Fibroblast of pulmonary artery (primary cell): ENCODE measurements around the gene UGCG.

ENCODE experiments used
- DNase-seq: peaks from one replicate; pipeline ENCODE4 v3.0.0-alpha.2; 2010; ENCODE audit warnings: low read depth
- H3K4me3 ChIP-seq: replicated peaks from 2 replicates; pipeline ENCODE4 v1.5.1; 2011; ENCODE audit warnings: low read depth, mild to moderate bottlenecking, control low read depth, low read length, moderate library complexity
- TF ChIP-seq, protein P1 (sequence below): IDR thresholded peaks from 2 replicates; pipeline ENCODE4 v1.5.1; 2011; ENCODE audit warnings: mild to moderate bottlenecking, control low read depth, low read length, inconsistent platforms; ENCODE audit errors: missing control alignments

Gene UGCG

GRCh38 chr9:111928359-111928720 is 31.7 kb downstream of the UGCG start:
- TF ChIP-seq, protein P1, sequence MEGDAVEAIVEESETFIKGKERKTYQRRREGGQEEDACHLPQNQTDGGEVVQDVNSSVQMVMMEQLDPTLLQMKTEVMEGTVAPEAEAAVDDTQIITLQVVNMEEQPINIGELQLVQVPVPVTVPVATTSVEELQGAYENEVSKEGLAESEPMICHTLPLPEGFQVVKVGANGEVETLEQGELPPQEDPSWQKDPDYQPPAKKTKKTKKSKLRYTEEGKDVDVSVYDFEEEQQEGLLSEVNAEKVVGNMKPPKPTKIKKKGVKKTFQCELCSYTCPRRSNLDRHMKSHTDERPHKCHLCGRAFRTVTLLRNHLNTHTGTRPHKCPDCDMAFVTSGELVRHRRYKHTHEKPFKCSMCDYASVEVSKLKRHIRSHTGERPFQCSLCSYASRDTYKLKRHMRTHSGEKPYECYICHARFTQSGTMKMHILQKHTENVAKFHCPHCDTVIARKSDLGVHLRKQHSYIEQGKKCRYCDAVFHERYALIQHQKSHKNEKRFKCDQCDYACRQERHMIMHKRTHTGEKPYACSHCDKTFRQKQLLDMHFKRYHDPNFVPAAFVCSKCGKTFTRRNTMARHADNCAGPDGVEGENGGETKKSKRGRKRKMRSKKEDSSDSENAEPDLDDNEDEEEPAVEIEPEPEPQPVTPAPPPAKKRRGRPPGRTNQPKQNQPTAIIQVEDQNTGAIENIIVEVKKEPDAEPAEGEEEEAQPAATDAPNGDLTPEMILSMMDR: no peak
- DNase-seq: peak; percentile 35
- no peak overlapping the region for H3K4me3 ChIP-seq

DNA sequence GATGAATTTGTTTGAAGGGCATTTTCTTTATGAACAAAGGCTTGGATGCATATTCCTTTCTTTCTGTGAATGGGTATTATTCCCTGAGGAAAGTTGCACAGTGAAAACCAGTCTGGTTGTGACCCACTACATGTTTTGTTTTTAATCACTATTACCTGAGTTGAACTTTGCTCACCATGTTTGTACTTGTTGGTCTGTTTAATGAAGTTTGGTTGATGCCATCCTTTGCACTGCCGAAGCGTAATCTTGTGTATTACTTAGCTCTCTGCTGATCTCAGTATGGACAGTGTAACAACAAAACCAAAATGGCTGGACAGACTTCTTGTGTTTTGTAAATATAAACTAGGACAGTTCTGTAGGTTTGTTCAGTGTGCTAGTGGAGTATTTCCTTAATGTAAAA is 38.1 kb downstream of the UGCG start:
- TF ChIP-seq, protein P1: no peak
- DNase-seq: no peak
- H3K4me3 ChIP-seq: no peak overlapping the region

DNA sequence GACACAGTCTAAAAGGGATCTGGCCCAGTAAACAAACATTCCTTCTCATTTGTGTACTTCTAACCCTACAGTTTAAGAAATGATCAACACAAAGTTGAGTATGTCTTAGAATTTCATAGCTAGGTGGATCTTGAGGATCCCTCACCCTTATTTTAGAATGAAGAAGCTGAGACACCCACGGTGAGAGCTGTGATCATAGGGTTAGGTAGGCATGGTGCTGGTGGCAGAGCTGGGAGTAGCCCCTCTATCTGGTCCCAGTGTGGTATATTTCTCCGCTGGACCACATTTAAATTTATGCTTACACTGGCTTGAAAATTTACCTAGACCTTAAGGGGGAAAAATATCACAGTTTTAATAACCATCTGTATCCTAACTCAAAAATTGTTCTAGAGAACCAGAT is 39.8 kb downstream of the UGCG start:
- no peak overlapping the region for H3K4me3 ChIP-seq
- no peak for DNase-seq
- TF ChIP-seq, protein P1: no peak

GRCh38 chr9:111937301-111937700 is 40.7 kb downstream of the UGCG start:
- no peak for DNase-seq
- H3K4me3 ChIP-seq: no peak overlapping the region
- TF ChIP-seq, protein P1: no peak

DNA sequence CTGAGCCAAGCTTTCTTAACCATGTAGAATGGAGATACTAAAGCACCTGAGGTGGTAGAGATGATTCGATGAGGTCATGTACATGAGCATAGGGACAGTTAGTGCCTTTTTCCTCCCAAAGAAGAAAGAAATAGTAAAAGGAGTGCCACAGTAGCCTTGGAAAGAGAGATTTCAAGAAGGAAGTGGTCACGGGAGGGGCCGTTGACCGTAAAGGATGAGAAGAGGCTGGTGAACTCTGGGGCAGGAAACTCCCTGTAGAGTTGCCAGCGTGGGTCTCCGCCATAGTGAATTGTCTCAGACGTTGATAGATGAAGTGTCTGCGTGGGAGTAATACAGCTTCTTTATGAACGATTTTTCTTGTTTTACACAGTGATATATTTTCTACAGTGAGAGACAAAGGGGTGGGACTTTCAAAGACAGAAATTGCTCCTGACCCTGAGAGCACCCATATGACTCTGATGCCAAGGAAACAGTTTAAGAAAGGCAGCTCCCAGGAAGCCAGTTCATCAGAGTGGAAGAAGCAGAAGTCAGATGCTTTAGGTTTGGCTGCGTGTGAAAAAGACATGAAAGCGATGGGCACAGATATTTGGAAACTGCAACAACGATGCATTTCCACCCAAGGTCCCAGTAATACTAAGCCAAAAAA is 41.3 kb downstream of the UGCG start:
- TF ChIP-seq, protein P1: no peak
- peak; percentile 90 for DNase-seq
- no peak overlapping the region for H3K4me3 ChIP-seq

DNA sequence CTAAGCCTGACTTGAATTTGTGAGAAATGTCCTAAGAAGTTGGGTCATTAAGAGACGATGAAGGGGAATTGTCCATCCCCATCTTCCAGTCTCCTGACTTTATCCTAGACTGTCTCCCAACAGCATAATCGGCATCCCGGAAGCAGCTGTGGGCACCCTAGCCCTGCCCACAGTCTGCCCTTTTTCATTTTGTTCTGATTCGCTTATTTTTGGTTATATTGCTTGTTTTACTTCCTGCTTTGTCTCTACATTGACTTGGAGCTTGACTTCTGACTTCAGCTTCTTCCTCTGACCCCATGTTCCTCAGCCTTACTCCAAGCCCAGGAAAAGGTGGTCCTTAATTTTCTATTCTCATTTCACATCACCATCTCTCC is 41.8 kb downstream of the UGCG start:
- TF ChIP-seq, protein P1: no peak
- DNase-seq: no peak
- H3K4me3 ChIP-seq: no peak overlapping the region

DNA sequence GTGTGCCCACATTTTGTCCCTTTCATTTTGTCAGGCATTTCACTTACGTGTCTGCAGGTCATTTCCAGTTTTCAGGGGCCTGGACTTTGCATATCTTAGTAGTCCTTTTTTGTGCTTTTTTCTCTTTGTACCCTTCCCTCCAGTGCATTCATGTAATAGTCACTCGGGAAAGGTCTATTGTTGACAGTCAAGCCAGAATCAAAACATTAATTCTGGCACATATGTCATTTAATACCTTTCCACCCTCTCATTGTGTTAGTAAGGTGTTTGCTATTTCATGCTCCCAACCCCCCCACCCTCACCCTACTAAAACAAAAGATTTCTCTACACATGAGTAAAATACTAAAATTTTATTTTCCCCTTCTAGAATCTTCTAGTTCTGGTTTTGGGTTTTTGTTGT is 42.7 kb downstream of the UGCG start:
- TF ChIP-seq, protein P1: no peak

More for the DNA sequence above, 42.7 kb downstream of the UGCG start:
- DNase-seq: no peak
- H3K4me3 ChIP-seq: no peak overlapping the region
